ENCODE data around the gene ANKRD63.

- no peak for TF ChIP-seq ZNF3 (CRISPR knock-in tag; IDR thresholded peaks at IDR 0.05)
- TF ChIP-seq MAX (CRISPR knock-in tag; IDR thresholded peaks at IDR 0.05) = no peak
- TF ChIP-seq ATF2 (CRISPR knock-in tag; IDR thresholded peaks at IDR 0.05) = no peak
- TF ChIP-seq CHD1 (IDR thresholded peaks at IDR 0.05; ENCODE audit: low read length) = no peak
- no peak for TF ChIP-seq JUN (IDR thresholded peaks at IDR 0.05; ENCODE audit: borderline replicate concordance, low read depth, low read length)
- TF ChIP-seq JUN (CRISPR knock-in tag; IDR thresholded peaks at IDR 0.05; ENCODE audit: borderline replicate concordance) = no peak
- no peak for TF ChIP-seq ARID2 (IDR thresholded peaks at IDR 0.05)
- TF ChIP-seq ZNF263 (CRISPR knock-in tag; IDR thresholded peaks at IDR 0.05; ENCODE audit: borderline replicate concordance) = no peak
- no peak for TF ChIP-seq HNRNPH1 (optimal IDR thresholded peaks at IDR 0.05; ENCODE audit: low read depth, low read length)
- no peak for TF ChIP-seq CTCF (IDR thresholded peaks at IDR 0.05 in 2 of 3, conservative IDR thresholded peaks at IDR 0.05 in 1 of 3; ENCODE audit: insufficient read depth in 2 of 3, low read depth in 1 of 3, low read length in 3 of 3)
- TF ChIP-seq ZEB2 (IDR thresholded peaks at IDR 0.05) = no peak
- TF ChIP-seq ELF1 (tag; IDR thresholded peaks at IDR 0.05) = no peak
Measured at GRCh38 chr15:40300771-40301170, 17.9 kb upstream of the ANKRD63 start.

All from K562 (cell line).